Type B pancreatic cell (in vitro differentiated cells): ENCODE data around the gene MEIS2. TPM values are rescaled to one million over a fixed set of nuclear protein-coding genes. Genes with fewer than 3 reads are reported as not detected.

Experiments used
- DNase-seq: peaks from one replicate; pipeline ENCODE4 v3.0.0; 2021; ENCODE audit warnings: mixed read lengths; ENCODE audit not compliant: unreplicated experiment; ENCODE audit errors: extremely low spot score
- H3K27ac Mint-ChIP-seq: 2 replicates; pipeline ENCODE4 v1.8.0; 2021; ENCODE audit warnings: mild to moderate bottlenecking, mixed read lengths
- H3K27me3 Mint-ChIP-seq: 2 replicates; pipeline ENCODE4 v1.8.0; 2021; ENCODE audit warnings: mixed read lengths
- H3K36me3 Mint-ChIP-seq: 2 replicates; pipeline ENCODE4 v1.8.0; 2021; ENCODE audit warnings: mixed read lengths
- H3K4me1 Mint-ChIP-seq: one replicate; pipeline ENCODE4 v1.8.0; 2021; ENCODE audit warnings: mixed read lengths; ENCODE audit not compliant: unreplicated experiment
- H3K4me3 Mint-ChIP-seq: 2 replicates; pipeline ENCODE4 v1.8.0; 2021; ENCODE audit warnings: mild to moderate bottlenecking, mixed read lengths
- H3K9me3 Mint-ChIP-seq: 2 replicates; pipeline ENCODE4 v1.8.0; 2021; ENCODE audit warnings: mixed read lengths
- CTCF ChIP-seq: fragments of 200-600 bp; sonication (generic); conservative IDR thresholded peaks from 2 replicates; pipeline ENCODE4 v1.5.0; 2021; ENCODE audit warnings: antibody characterized with exemption, mild to moderate bottlenecking
- total RNA-seq: library from RNA; stranded (reverse); gene quantifications from 2 replicates; pipeline ENCODE4 v1.2.1, GENCODE V29; 2021; ENCODE audit warnings: low replicate concordance

MEIS2 gene
- total RNA-seq, 1 donor from 2014 or later, result 211 TPM

GRCh38 chr15:36978126-36978525, 122.2 kb downstream of the MEIS2 start:
- no peaks in the 10 kb centered on the region for H3K27me3 Mint-ChIP-seq
- H3K9me3 Mint-ChIP-seq, result peaks cover 5% of the 10 kb centered on the region
- H3K4me1 Mint-ChIP-seq, result no peaks in the 10 kb centered on the region
- no peak for TF ChIP-seq CTCF
- H3K4me3 Mint-ChIP-seq, result no peak overlapping the region
- no peak for DNase-seq
- H3K27ac Mint-ChIP-seq, result no peak overlapping the region
- peaks cover 46% of the 10 kb centered on the region for H3K36me3 Mint-ChIP-seq

- Mint-ChIP-seq H3K4me1 (no peaks in the 10 kb centered on the region), H3K4me3 (no peak overlapping the region), H3K27me3 (no peaks in the 10 kb centered on the region), H3K27ac (no peak overlapping the region), H3K36me3 (peaks cover 41% of the 10 kb centered on the region), H3K9me3 (peaks cover 5% of the 10 kb centered on the region)
- DNase-seq, result no peak
- TF ChIP-seq CTCF, result no peak
These were observed 122.7 kb downstream of the MEIS2 start for GRCh38 chr15:36977659-36978058.

GRCh38 chr15:36972704-36973103, 127.6 kb downstream of the MEIS2 start:
- TF ChIP-seq CTCF, result no peak
- Mint-ChIP-seq H3K4me3 (no peak overlapping the region), H3K9me3 (no peaks in the 10 kb centered on the region), H3K27ac (no peak overlapping the region), H3K4me1 (peaks cover 9% of the 10 kb centered on the region), H3K27me3 (no peaks in the 10 kb centered on the region), H3K36me3 (peaks cover 45% of the 10 kb centered on the region)
- no peak for DNase-seq

- peaks cover 9% of the 10 kb centered on the region for H3K4me1 Mint-ChIP-seq
- no peaks in the 10 kb centered on the region for H3K27me3 Mint-ChIP-seq
- no peak overlapping the region for H3K4me3 Mint-ChIP-seq
- no peak for DNase-seq
- no peaks in the 10 kb centered on the region for H3K9me3 Mint-ChIP-seq
- TF ChIP-seq CTCF, result no peak
- H3K27ac Mint-ChIP-seq, result no peak overlapping the region
- H3K36me3 Mint-ChIP-seq, result peaks cover 40% of the 10 kb centered on the region
These were observed 129.8 kb downstream of the MEIS2 start for GRCh38 chr15:36970522-36970921.

GRCh38 chr15:36967929-36968328, 132.4 kb downstream of the MEIS2 start:
- no peak for TF ChIP-seq CTCF
- H3K4me3 Mint-ChIP-seq, result no peak overlapping the region
- H3K36me3 Mint-ChIP-seq, result peaks cover 35% of the 10 kb centered on the region
- no peaks in the 10 kb centered on the region for H3K27me3 Mint-ChIP-seq
- H3K27ac Mint-ChIP-seq, result no peak overlapping the region
- H3K4me1 Mint-ChIP-seq, result peaks cover 14% of the 10 kb centered on the region
- no peak for DNase-seq
- H3K9me3 Mint-ChIP-seq, result no peaks in the 10 kb centered on the region

- Mint-ChIP-seq H3K27ac (no peak overlapping the region), H3K4me3 (no peak overlapping the region)
- TF ChIP-seq CTCF, result no peak
These were observed 133.6 kb downstream of the MEIS2 start for GRCh38 chr15:36966708-36967107.

More at GRCh38 chr15:36966708-36967107, 133.6 kb downstream of the MEIS2 start:
- no peaks in the 10 kb centered on the region for H3K9me3 Mint-ChIP-seq
- H3K4me1 Mint-ChIP-seq, result peaks cover 9% of the 10 kb centered on the region
- H3K27me3 Mint-ChIP-seq, result no peaks in the 10 kb centered on the region
- DNase-seq, result no peak
- peaks cover 33% of the 10 kb centered on the region for H3K36me3 Mint-ChIP-seq
